Heart right ventricle (tissue), 16 donors: ENCODE data around the gene MEGF11. TPM values are rescaled to one million over a fixed set of nuclear protein-coding genes. Genes with fewer than 3 reads are reported as not detected.

Source experiments
- ATAC-seq, 8 donors: fragments of 200-7000 bp; cut with Tn5 transposase; one replicate each; pipeline ENCODE4 v1.9.1; 2020; ENCODE audit warnings: mild to moderate bottlenecking in 8 of 8, moderate library complexity in 8 of 8, moderate number of reproducible peaks in 1 of 8
- DNase-seq, 2 donors: peaks; one replicate each; pipeline ENCODE4 v3.0.0-alpha.2; 2020
- H3K27ac ChIP-seq, 10 donors: fragments of 200-600 bp; sonication (generic) in 2 of 10; one replicate each; pipeline versions ENCODE4 v1.5.0 to v1.8.0; 2020 to 2022; ENCODE audit warnings: mild to moderate bottlenecking in 3 of 10
- H3K27me3 ChIP-seq, 7 donors: fragments of 200-600 bp; one replicate each; pipeline ENCODE4 v1.8.0; 2021 to 2022; ENCODE audit warnings: mild to moderate bottlenecking in 2 of 7
- H3K36me3 ChIP-seq, 9 donors: fragments of 200-600 bp; sonication (generic) in 1 of 9; one replicate each; pipeline versions ENCODE4 v1.5.0 to v1.8.0; 2020 to 2022; ENCODE audit warnings: mild to moderate bottlenecking in 2 of 9
- H3K4me1 ChIP-seq, 9 donors: fragments of 200-600 bp; sonication (generic) in 1 of 9; one replicate each; pipeline versions ENCODE4 v1.5.0 to v1.8.0; 2020 to 2022; ENCODE audit warnings: mild to moderate bottlenecking in 4 of 9
- H3K4me3 ChIP-seq, 10 donors: fragments of 200-600 bp; sonication (generic) in 2 of 10; one replicate each; pipeline versions ENCODE4 v1.5.0 to v1.8.0; 2020 to 2022; ENCODE audit warnings: mild to moderate bottlenecking in 7 of 10, moderate library complexity in 2 of 10
- H3K9me3 ChIP-seq, 11 donors: fragments of 200-600 bp in 10 of 11; sonication (generic) in 2 of 11; one replicate each; pipeline versions ENCODE4 v1.5.0 to v1.8.0; 2013 to 2022; ENCODE audit warnings: mild to moderate bottlenecking in 2 of 11, control low read depth in 1 of 11, moderate library complexity in 1 of 11
- WGBS, 2 donors: extraction: QIAGEN DNeasy Blood & Tissue Kit; methylation state at CpG; one replicate each; pipeline ENCODE4 v1.1.7; 2013; ENCODE audit warnings: inconsistent platforms in 1 of 2; 5-methylcytosine and 5-hydroxymethylcytosine counted together
- intact Hi-C, 10 donors: fragments of 100-400 bp; cut with DNase I; formaldehyde crosslinking; loops; one replicate each; pipeline versions ENCODE4 v1.11.1 to v1.14.2; 2022
- polyA plus RNA-seq, 2 donors: library from polyadenylated mRNA; stranded (reverse); fragments of 200-250 nt; gene quantifications; one replicate each; pipeline ENCODE4 v1.2.3, GENCODE V29; 2013
- total RNA-seq, 10 donors: library from RNA; stranded (reverse); fragmentation: NEBNext Ultra II Directional in 3 of 10; extraction: Animal tissue kit (Norgen Biotek cat#: 25700) in 3 of 10; gene quantifications; one replicate each; pipeline versions ENCODE4 v1.2.1 to v1.2.4, GENCODE V29; 2021 to 2023
- TF ChIP-seq, protein P1 (sequence below), 9 donors: fragments of 200-600 bp; sonication (generic) in 2 of 9; IDR thresholded peaks; one replicate each; pipeline versions ENCODE4 v1.5.0 to v1.8.0; 2021 to 2022; ENCODE audit warnings: antibody characterized with exemption in 9 of 9, mild to moderate bottlenecking in 5 of 9, moderate library complexity in 1 of 9
- donor health status: Arrhythmogenic right ventricular cardiomyopathy.
- donor health status: ischemic (EF 13 %, LVEDD 7.1; RV severe dilation, severe dysfunction).
- donor health status: healthy with polysubstance abuse.
- donor health status: DM: no; HTN: yes; CAD: no.
- donor health status: DM: no; HTN: no; CAD: no.
- donor health status: ischemic (EF 25% LVEDD 6.9; RV normal size, moderate dysfunction).
- donor health status: ischemic (EF 25% LVEDD 5.7; RV mildly dilated, moderate dysfunction).
- donor health status: healthy.
- donor health status: DM: yes; HTN: yes; CAD: no.
- donor health status: Ischemic cardiomyopathy.
- donor health status: ischemic (EF 35%, LVEDD 5.7; RV mildly dilated, moderate dysfunction).
- donor health status: nonischemic (EF 11% LVEDD 7.7; RV severe dilation, severe dysfunction).
- donor health status: DM: yes; HTN: yes; CAD: no.
- donor health status: PGD.
- donor health status: ischemic (EF 29% LVEDD 5.4; RV normal size, mild dysfunction).
- donor health status: nonischemic (EF 23%, LVEDD 6.1; RV moderate dilation, normal function).

MEGF11 gene
- total and polyA plus RNA-seq, 12 donors: 0.03 TPM; not detected in 11

DNA sequence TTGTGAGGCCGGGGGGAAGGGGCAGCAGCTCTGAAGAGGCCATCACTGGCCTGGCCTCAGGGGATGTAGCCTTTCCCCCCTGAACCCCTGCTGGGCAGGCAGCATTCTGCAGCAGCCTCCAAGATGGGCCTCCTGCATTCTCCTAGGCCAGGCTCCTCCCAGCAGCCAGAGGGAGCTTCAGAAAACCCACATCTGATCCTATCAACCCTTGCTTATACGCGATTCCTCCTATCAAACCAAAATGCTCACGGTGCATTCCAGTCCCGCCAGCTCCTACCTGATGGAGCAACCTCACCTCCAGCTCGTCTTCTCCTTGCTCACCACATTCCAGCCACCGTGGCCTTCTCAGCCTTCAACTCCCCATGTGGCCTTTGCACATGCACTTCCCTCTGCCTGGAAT is 85.7 kb downstream of the MEGF11 start:
- Histone ChIP-seq H3K36me3 (no peaks in the 10 kb centered on the region), H3K27me3 (peaks cover 0 to 8% (median 0%) of the 10 kb centered on the region in 7 donors), H3K27ac (no peak overlapping the region), H3K9me3 (no peaks in the 10 kb centered on the region), H3K4me1 (no peaks in the 10 kb centered on the region), H3K4me3 (no peak overlapping the region)
- WGBS, 2 donors: 79 to 82% methylated on average over 7 of the region's 7 CpGs
- ATAC-seq (no peak), DNase-seq (no peak)
- TF ChIP-seq, protein P1, sequence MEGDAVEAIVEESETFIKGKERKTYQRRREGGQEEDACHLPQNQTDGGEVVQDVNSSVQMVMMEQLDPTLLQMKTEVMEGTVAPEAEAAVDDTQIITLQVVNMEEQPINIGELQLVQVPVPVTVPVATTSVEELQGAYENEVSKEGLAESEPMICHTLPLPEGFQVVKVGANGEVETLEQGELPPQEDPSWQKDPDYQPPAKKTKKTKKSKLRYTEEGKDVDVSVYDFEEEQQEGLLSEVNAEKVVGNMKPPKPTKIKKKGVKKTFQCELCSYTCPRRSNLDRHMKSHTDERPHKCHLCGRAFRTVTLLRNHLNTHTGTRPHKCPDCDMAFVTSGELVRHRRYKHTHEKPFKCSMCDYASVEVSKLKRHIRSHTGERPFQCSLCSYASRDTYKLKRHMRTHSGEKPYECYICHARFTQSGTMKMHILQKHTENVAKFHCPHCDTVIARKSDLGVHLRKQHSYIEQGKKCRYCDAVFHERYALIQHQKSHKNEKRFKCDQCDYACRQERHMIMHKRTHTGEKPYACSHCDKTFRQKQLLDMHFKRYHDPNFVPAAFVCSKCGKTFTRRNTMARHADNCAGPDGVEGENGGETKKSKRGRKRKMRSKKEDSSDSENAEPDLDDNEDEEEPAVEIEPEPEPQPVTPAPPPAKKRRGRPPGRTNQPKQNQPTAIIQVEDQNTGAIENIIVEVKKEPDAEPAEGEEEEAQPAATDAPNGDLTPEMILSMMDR (IDR thresholded peaks at IDR 0.05): no peak
- intact Hi-C loops: loop anchor here in 1 of 10 donors (5.0 kb wide), 1 partner anchor 434 kb away; no protein-coding TSS in a partner anchor

GRCh38 chr15:66165856-66166255 is 87.7 kb downstream of the MEGF11 start:
- 88 to 91% methylated on average over 6 of the region's 6 CpGs for WGBS, 2 donors

GRCh38 chr15:66164788-66165187 is 88.8 kb downstream of the MEGF11 start:
- Histone ChIP-seq H3K27me3 (no peaks in the 10 kb centered on the region), H3K4me3 (no peak overlapping the region), H3K4me1 (no peaks in the 10 kb centered on the region), H3K27ac (no peak overlapping the region), H3K9me3 (no peaks in the 10 kb centered on the region), H3K36me3 (no peaks in the 10 kb centered on the region)
- DNase-seq (no peak), ATAC-seq (no peak)
- TF ChIP-seq, protein P1 (IDR thresholded peaks at IDR 0.05): no peak
- 79 to 82% methylated on average over 4 of the region's 4 CpGs for WGBS, 2 donors
- intact Hi-C loops: loop anchor here in 1 of 10 donors (5.0 kb wide), 1 partner anchor 438 kb away; no protein-coding TSS in a partner anchor

More at GRCh38 chr15:66165856-66166255, 87.7 kb downstream of the MEGF11 start:
- no peaks in the 10 kb centered on the region for H3K36me3 ChIP-seq
- intact Hi-C loops: loop anchor here in 1 of 10 donors (5.0 kb wide), 1 partner anchor 436 kb away; no protein-coding TSS in a partner anchor
- no peak overlapping the region for H3K4me3 ChIP-seq
- TF ChIP-seq, protein P1 (IDR thresholded peaks at IDR 0.05): no peak
- DNase-seq (no peak), ATAC-seq (no peak)
- H3K4me1 ChIP-seq: no peaks in the 10 kb centered on the region
- no peak overlapping the region for H3K27ac ChIP-seq
- H3K27me3 ChIP-seq: no peaks in the 10 kb centered on the region
- no peaks in the 10 kb centered on the region for H3K9me3 ChIP-seq

- no peak for ATAC-seq
- Histone ChIP-seq H3K27ac (no peak overlapping the region), H3K27me3 (peaks cover 0 to 9% (median 0%) of the 10 kb centered on the region in 7 donors), H3K9me3 (no peaks in the 10 kb centered on the region), H3K36me3 (no peaks in the 10 kb centered on the region), H3K4me1 (no peaks in the 10 kb centered on the region), H3K4me3 (no peak overlapping the region)
- no peak for DNase-seq
- TF ChIP-seq, protein P1 (IDR thresholded peaks at IDR 0.05): no peak
- WGBS, 2 donors: 86 to 88% methylated on average over 9 of the region's 9 CpGs
- intact Hi-C loops: no loop called here
These were observed 90.0 kb downstream of the MEGF11 start for GRCh38 chr15:66163553-66163952.
